ENCODE data around the gene SPRR4.

- TF ChIP-seq CTCF (IDR thresholded peaks at IDR 0.05) (no peak), POLR2A (IDR thresholded peaks at IDR 0.05) (no peak)
Measured at GRCh38 chr1:152933196-152933595, 37.3 kb upstream of the SPRR4 start.

Measured in ovary (tissue), 3 donors.